Testis (tissue), 2 donors: ENCODE data around the gene ARL6IP4.

Experiments
- POLR2A ChIP-seq: fragments of 450-650 bp; IDR thresholded peaks from one replicate; pipeline ENCODE4 v1.6.1; 2017; ENCODE audit warnings: antibody characterized with exemption, mild to moderate bottlenecking, moderate library complexity
- TF ChIP-seq, protein P1 (sequence below), 3 experiments: fragments of 450-650 bp in 2 of 3; fragments of 200-600 bp in 1 of 3; sonication (generic) in 1 of 3; IDR thresholded peaks; one replicate each; pipeline ENCODE4 v1.5.1; 2016 to 2019; ENCODE audit warnings: antibody characterized with exemption in 3 of 3, mild to moderate bottlenecking in 2 of 3, moderate library complexity in 1 of 3

DNA sequence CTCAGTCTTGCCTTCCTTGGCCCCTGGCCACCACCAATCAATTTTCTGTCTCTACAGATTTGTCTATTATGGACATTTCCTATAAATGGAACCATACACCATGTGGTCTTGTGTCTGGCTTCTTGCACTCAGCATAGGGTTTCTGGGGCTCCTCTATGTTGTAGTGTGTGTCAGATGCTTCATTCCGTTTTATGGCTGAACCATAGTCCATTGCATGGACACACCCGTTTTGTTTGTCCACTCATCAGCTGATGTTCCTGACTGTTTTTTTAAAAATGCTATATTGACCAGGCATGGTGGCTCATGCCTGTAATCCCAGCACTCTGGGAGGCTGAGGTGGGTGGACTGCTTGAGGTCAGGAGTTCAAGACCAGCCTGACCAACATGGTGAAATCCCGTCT lies 21.0 kb downstream of the ARL6IP4 start:
- no peak for TF ChIP-seq POLR2A
- TF ChIP-seq, protein P1, sequence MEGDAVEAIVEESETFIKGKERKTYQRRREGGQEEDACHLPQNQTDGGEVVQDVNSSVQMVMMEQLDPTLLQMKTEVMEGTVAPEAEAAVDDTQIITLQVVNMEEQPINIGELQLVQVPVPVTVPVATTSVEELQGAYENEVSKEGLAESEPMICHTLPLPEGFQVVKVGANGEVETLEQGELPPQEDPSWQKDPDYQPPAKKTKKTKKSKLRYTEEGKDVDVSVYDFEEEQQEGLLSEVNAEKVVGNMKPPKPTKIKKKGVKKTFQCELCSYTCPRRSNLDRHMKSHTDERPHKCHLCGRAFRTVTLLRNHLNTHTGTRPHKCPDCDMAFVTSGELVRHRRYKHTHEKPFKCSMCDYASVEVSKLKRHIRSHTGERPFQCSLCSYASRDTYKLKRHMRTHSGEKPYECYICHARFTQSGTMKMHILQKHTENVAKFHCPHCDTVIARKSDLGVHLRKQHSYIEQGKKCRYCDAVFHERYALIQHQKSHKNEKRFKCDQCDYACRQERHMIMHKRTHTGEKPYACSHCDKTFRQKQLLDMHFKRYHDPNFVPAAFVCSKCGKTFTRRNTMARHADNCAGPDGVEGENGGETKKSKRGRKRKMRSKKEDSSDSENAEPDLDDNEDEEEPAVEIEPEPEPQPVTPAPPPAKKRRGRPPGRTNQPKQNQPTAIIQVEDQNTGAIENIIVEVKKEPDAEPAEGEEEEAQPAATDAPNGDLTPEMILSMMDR (IDR thresholded peaks at IDR 0.05): no peak
